Epithelial cell of proximal tubule (primary cell): ENCODE data around the gene CENPVL3. TPM values are rescaled to one million over a fixed set of nuclear protein-coding genes. Genes with fewer than 3 reads are reported as not detected.

Source experiments
- DNase-seq: peaks from one replicate; pipeline ENCODE4 v3.0.0-alpha.2; 2011; ENCODE audit warnings: low read depth
- H3K4me3 ChIP-seq: 2 replicates; pipeline ENCODE4 v1.5.1; 2011; ENCODE audit warnings: low read depth, mild to moderate bottlenecking, low read length
- CTCF ChIP-seq: conservative IDR thresholded peaks from 2 replicates; pipeline ENCODE4 v1.5.1; 2012; ENCODE audit warnings: low read depth, mild to moderate bottlenecking, low read length
- total RNA-seq: library from RNA; depleted of rRNA; stranded (reverse); fragments of >200 nt; gene quantifications from 2 replicates; pipeline ENCODE4 v1.2.3, GENCODE V29; 2015

Gene CENPVL3
- total RNA-seq, 1 donor from 2014 or later = 0.23 TPM

GRCh38 chrX:51608126-51608525 is 10.6 kb downstream of the CENPVL3 start:
- H3K4me3 ChIP-seq = no peak overlapping the region
- DNase-seq = no peak
- TF ChIP-seq CTCF = no peak

- no peak overlapping the region for H3K4me3 ChIP-seq
- DNase-seq = no peak
- TF ChIP-seq CTCF = no peak
Measured at GRCh38 chrX:51606446-51606845, 12.3 kb downstream of the CENPVL3 start.

- no peak for DNase-seq
- no peak for TF ChIP-seq CTCF
- no peak overlapping the region for H3K4me3 ChIP-seq
Measured at GRCh38 chrX:51598899-51599298, 19.8 kb downstream of the CENPVL3 start.

GRCh38 chrX:51571874-51572273 is 46.8 kb downstream of the CENPVL3 start:
- no peak for TF ChIP-seq CTCF

GRCh38 chrX:51569561-51569960 is 49.2 kb downstream of the CENPVL3 start:
- DNase-seq = no peak
- no peak for TF ChIP-seq CTCF
- H3K4me3 ChIP-seq = no peak overlapping the region

More at GRCh38 chrX:51571874-51572273, 46.8 kb downstream of the CENPVL3 start:
- DNase-seq = no peak
- H3K4me3 ChIP-seq = no peak overlapping the region

- H3K4me3 ChIP-seq = no peak overlapping the region
- DNase-seq = no peak
- TF ChIP-seq CTCF = no peak
Measured at GRCh38 chrX:51568586-51568985, 50.1 kb downstream of the CENPVL3 start.

Other genes starting within 250 kb of the CENPVL3 start
- 5.5 and 11.9 TPM in 2 replicates for gene NUDT11, start 122.3 kb downstream of the CENPVL3 start, total RNA-seq
- 0.07 TPM in 1 of 2 replicates, not detected in the other for gene CENPVL2, start 63.9 kb upstream of the CENPVL3 start, total RNA-seq
- gene CENPVL1, start 91.6 kb upstream of the CENPVL3 start, total RNA-seq = 0.07 TPM in 1 of 2 replicates, not detected in the other
- gene GSPT2, start 124.5 kb upstream of the CENPVL3 start, total RNA-seq = 4.5 and 6.4 TPM in 2 replicates